ENCODE measurements around the gene TNRC18.
A peak's percentile ranks its signal among the peaks of the same experiment; 100 is the strongest.

TNRC18 gene

GRCh38 chr7:5377816-5378215, 45.8 kb downstream of the TNRC18 start:
- TF ChIP-seq CTCF (IDR thresholded peaks at IDR 0.05), result no peak
- no peaks in the 10 kb centered on the region for H3K27me3 Mint-ChIP-seq (ENCODE audit: low read depth, poor library complexity)
- H3K4me1 Mint-ChIP-seq, result peaks cover 31% of the 10 kb centered on the region
- no peaks in the 10 kb centered on the region for H3K9me3 Mint-ChIP-seq
- no peak overlapping the region for H3K4me3 Mint-ChIP-seq
- peaks cover 35% of the 10 kb centered on the region for H3K36me3 Mint-ChIP-seq (ENCODE audit: low read depth)
- peak overlapping the region; percentile 57 for H3K27ac Mint-ChIP-seq
- DNase-seq, result no peak

- DNase-seq, result no peak
- H3K4me3 Mint-ChIP-seq, result no peak overlapping the region
- H3K4me1 Mint-ChIP-seq, result peaks cover 26% of the 10 kb centered on the region
- no peak for TF ChIP-seq CTCF (IDR thresholded peaks at IDR 0.05)
- no peaks in the 10 kb centered on the region for H3K27me3 Mint-ChIP-seq (ENCODE audit: low read depth, poor library complexity)
- no peaks in the 10 kb centered on the region for H3K9me3 Mint-ChIP-seq
- peaks cover 39% of the 10 kb centered on the region for H3K36me3 Mint-ChIP-seq (ENCODE audit: low read depth)
- H3K27ac Mint-ChIP-seq, result no peak overlapping the region
These were observed 46.4 kb downstream of the TNRC18 start for GRCh38 chr7:5377279-5377678.

- H3K36me3 Mint-ChIP-seq (ENCODE audit: low read depth), result peaks cover 47% of the 10 kb centered on the region
- no peak overlapping the region for H3K4me3 Mint-ChIP-seq
- DNase-seq, result no peak
- H3K27ac Mint-ChIP-seq, result peak overlapping the region; percentile 51
- TF ChIP-seq CTCF (IDR thresholded peaks at IDR 0.05), result no peak
- H3K4me1 Mint-ChIP-seq, result peaks cover 12% of the 10 kb centered on the region
- no peaks in the 10 kb centered on the region for H3K27me3 Mint-ChIP-seq (ENCODE audit: low read depth, poor library complexity)
- no peaks in the 10 kb centered on the region for H3K9me3 Mint-ChIP-seq
These were observed 47.7 kb downstream of the TNRC18 start for GRCh38 chr7:5375925-5376324.

- H3K9me3 Mint-ChIP-seq, result no peaks in the 10 kb centered on the region
These were observed 49.2 kb downstream of the TNRC18 start for GRCh38 chr7:5374464-5374863.

GRCh38 chr7:5373300-5373699, 50.3 kb downstream of the TNRC18 start:
- Mint-ChIP-seq H3K9me3 (no peaks in the 10 kb centered on the region), H3K27me3 (ENCODE audit: low read depth, poor library complexity) (peaks cover 3% of the 10 kb centered on the region), H3K36me3 (ENCODE audit: low read depth) (peaks cover 62% of the 10 kb centered on the region), H3K27ac (no peak overlapping the region), H3K4me3 (no peak overlapping the region), H3K4me1 (peaks cover 4% of the 10 kb centered on the region)
- TF ChIP-seq CTCF (IDR thresholded peaks at IDR 0.05), result no peak
- no peak for DNase-seq

More at GRCh38 chr7:5374464-5374863, 49.2 kb downstream of the TNRC18 start:
- no peak overlapping the region for H3K4me3 Mint-ChIP-seq
- DNase-seq, result no peak
- H3K27ac Mint-ChIP-seq, result no peak overlapping the region
- H3K36me3 Mint-ChIP-seq (ENCODE audit: low read depth), result peaks cover 60% of the 10 kb centered on the region
- H3K4me1 Mint-ChIP-seq, result peaks cover 4% of the 10 kb centered on the region
- peaks cover 3% of the 10 kb centered on the region for H3K27me3 Mint-ChIP-seq (ENCODE audit: low read depth, poor library complexity)
- no peak for TF ChIP-seq CTCF (IDR thresholded peaks at IDR 0.05)

GRCh38 chr7:5370454-5371353, 52.9 kb downstream of the TNRC18 start:
- no peak for TF ChIP-seq CTCF (IDR thresholded peaks at IDR 0.05)
- Mint-ChIP-seq H3K27ac (no peak overlapping the region), H3K36me3 (ENCODE audit: low read depth) (peaks cover 63% of the 10 kb centered on the region), H3K4me1 (peaks cover 4% of the 10 kb centered on the region), H3K27me3 (ENCODE audit: low read depth, poor library complexity) (peaks cover 3% of the 10 kb centered on the region), H3K4me3 (no peak overlapping the region), H3K9me3 (no peaks in the 10 kb centered on the region)
- no peak for DNase-seq

All from nephron progenitor cell (in vitro differentiated cells).